Mesodermal cell (in vitro differentiated cells): Measurements from ENCODE around the gene FAM120A.

Experiments
- H3K27ac ChIP-seq: 2 replicates; pipeline ENCODE4 v1.7.0; 2013; ENCODE audit warnings: mild to moderate bottlenecking, low read depth, low read length, moderate library complexity; ENCODE audit not compliant: severe bottlenecking
- H3K36me3 ChIP-seq: 2 replicates; pipeline ENCODE4 v1.7.1; 2013; ENCODE audit warnings: mild to moderate bottlenecking, low read length, moderate library complexity; ENCODE audit not compliant: control insufficient read depth, insufficient read depth
- H3K4me1 ChIP-seq: one replicate; pipeline ENCODE4 v1.7.1; 2013; ENCODE audit warnings: mild to moderate bottlenecking, low read length; ENCODE audit not compliant: insufficient read depth, control insufficient read depth, poor library complexity, severe bottlenecking
- H3K4me3 ChIP-seq: 2 replicates; pipeline ENCODE4 v1.7.0; 2013; ENCODE audit warnings: low read length, control low read depth, mild to moderate bottlenecking; ENCODE audit not compliant: insufficient read depth, poor library complexity, severe bottlenecking; ENCODE audit errors: extremely low read depth
- H3K9me3 ChIP-seq: 2 replicates; pipeline ENCODE4 v1.7.1; 2013; ENCODE audit warnings: mild to moderate bottlenecking, low read length, moderate library complexity; ENCODE audit not compliant: control insufficient read depth
- WGBS, 2 experiments: methylation state at CpG; one replicate each; pipeline ENCODE4 v1.1.5; 2013; ENCODE audit warnings: missing lambda C conversion rate in 2 of 2; ENCODE audit not compliant: insufficient coverage in 2 of 2; 5-methylcytosine and 5-hydroxymethylcytosine counted together

The FAM120A gene

GRCh38 chr9:93588641-93589609, 137.4 kb downstream of the FAM120A start:
- Histone ChIP-seq H3K4me3 (no peak overlapping the region), H3K36me3 (no peaks in the 10 kb centered on the region), H3K4me1 (peaks cover 15% of the 10 kb centered on the region), H3K27ac (peak overlapping the region; percentile 24), H3K9me3 (no peaks in the 10 kb centered on the region)
- WGBS, 2 experiments: 84 to 88% methylated on average over 8 to 9 of the region's 12 CpGs

GRCh38 chr9:93589688-93590087, 138.2 kb downstream of the FAM120A start:
- 64 to 90% methylated on average over 2 to 7 of the region's 8 CpGs for WGBS, 2 experiments

DNA sequence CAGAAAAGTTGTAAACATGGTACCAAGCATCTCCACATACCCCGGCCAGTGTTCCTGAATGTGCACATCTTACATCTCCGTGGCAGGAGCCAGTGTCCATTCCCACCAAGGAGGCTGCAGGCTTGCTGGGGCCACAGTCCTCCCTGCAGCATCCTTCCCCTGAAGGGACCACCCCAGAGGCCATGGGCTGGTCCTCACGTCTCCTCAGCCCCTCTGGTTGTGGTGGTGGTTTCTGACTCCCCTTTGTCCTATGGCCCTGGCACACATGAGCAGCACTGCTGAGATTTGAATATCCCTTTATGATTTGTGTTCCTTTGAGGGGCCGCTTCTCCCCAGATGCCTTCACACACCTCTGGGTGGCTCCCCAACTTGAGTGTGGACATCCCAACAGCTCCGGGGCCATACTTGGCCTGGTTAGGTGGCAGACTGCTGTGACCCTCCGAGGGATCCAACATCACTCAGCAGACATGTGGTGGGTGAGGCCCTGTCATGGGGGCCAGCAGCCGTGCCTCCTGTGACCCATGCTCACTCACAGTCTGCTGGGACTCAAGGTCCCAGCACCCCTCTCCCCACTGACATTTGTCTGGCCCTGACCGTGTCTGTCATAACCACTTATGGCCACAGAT, 139.2 kb downstream of the FAM120A start:
- no peaks in the 10 kb centered on the region for H3K36me3 ChIP-seq
- no peak overlapping the region for H3K4me3 ChIP-seq
- H3K27ac ChIP-seq: no peak overlapping the region
- peaks cover 15% of the 10 kb centered on the region for H3K4me1 ChIP-seq
- no peaks in the 10 kb centered on the region for H3K9me3 ChIP-seq
- 82 to 86% methylated on average over 4 to 6 of the region's 8 CpGs for WGBS, 2 experiments

More at GRCh38 chr9:93589688-93590087, 138.2 kb downstream of the FAM120A start:
- no peaks in the 10 kb centered on the region for H3K9me3 ChIP-seq
- no peaks in the 10 kb centered on the region for H3K36me3 ChIP-seq
- H3K4me1 ChIP-seq: peaks cover 15% of the 10 kb centered on the region
- no peak overlapping the region for H3K4me3 ChIP-seq
- H3K27ac ChIP-seq: no peak overlapping the region

DNA sequence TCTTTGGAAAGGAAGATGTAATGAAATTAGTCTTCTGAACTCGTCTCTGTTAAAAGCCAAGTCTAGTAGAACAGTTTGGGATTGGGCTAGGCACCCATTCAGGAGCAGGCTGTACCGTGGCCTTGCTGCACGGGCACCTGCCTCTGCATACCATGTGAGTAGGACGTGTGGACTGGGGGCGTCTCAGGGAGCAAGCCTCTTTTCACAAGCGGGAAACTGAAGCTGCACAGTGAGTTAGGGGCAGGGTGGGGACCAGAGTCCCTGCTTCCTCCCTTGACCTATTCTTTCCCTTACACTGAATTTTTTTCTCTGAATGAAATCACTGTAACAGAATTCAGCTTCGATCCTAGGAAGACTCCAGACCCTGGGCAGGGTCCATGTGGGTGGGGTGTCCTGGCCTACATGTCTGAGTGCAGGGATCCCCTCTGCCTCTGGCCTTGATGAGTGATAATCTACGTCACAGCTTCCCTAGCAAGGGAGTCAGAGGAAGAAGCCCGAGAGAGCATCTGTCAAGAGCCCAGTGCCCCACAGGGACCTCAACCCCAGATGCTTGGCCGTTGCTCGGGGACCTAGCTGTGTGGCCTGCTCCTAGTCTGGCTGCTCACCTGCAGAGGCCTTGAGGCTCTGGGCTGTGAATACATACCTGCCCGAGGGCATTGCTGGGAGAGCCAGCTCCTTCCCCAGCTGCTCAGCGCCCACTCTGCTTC, 140.0 kb downstream of the FAM120A start:
- Histone ChIP-seq H3K9me3 (no peaks in the 10 kb centered on the region), H3K4me1 (peaks cover 15% of the 10 kb centered on the region), H3K36me3 (no peaks in the 10 kb centered on the region), H3K27ac (no peak overlapping the region), H3K4me3 (no peak overlapping the region)
- WGBS, 2 experiments: 87 to 88% methylated on average over 7 to 10 of the region's 13 CpGs

DNA sequence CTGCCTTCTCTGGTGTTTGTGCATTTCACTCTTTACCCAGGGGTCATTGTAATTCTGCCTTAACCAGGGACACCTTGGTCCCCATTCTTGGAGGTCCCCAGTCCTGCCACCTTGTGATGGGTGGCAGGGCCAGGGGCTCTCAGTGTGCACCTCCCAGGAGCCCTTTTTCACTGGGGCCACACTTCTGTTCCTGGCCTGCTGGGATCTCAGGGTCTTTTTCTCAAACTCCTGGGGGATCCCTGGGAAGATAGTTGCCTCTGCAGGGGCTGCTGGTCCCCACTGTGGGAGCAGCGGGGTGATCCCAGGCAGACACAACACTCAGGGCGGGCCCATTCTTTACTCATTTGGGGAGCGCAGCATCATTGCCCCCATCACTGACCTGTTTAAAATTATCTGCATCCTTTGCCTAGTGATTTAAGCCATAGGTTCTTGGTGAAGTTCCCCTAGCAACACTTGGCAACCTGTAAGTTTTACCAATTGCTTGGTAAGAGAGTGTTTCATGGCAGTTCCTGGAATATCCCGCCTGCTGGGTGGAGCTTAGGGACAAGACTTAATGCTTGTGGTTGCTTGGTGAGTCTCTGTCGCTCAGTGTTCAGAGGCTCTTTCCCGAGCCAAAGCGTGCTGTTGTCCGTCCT, 140.6 kb downstream of the FAM120A start:
- peaks cover 15% of the 10 kb centered on the region for H3K4me1 ChIP-seq
- H3K9me3 ChIP-seq: no peaks in the 10 kb centered on the region
- H3K36me3 ChIP-seq: no peaks in the 10 kb centered on the region
- 93 to 99% methylated on average over 8 of the region's 8 CpGs for WGBS, 2 experiments
- H3K27ac ChIP-seq: no peak overlapping the region
- no peak overlapping the region for H3K4me3 ChIP-seq

DNA sequence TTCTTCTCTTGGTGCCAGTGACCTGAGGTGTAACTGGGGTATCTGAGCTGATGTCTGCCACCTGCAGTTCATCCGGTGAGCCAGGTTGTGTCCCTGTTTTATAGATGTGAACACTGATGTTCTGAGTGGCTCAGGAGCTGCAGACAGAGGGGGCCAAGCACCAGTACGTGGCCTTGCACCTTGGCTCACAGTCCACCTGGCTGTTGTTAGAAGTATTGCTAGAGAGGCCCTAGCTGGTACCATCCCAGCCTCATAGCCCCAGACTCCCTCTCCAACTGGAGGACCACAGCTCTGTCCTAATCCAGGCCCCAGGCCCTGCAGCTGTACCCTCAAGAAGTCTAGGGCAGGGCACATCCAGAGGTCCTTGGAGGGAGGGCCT, 141.1 kb downstream of the FAM120A start:
- H3K36me3 ChIP-seq: no peaks in the 10 kb centered on the region
- no peak overlapping the region for H3K27ac ChIP-seq
- 80 to 92% methylated on average over 1 of the region's 2 CpGs for WGBS, 2 experiments

GRCh38 chr9:93593144-93593658, 141.7 kb downstream of the FAM120A start:
- Histone ChIP-seq H3K27ac (no peak overlapping the region), H3K4me3 (no peak overlapping the region), H3K36me3 (no peaks in the 10 kb centered on the region), H3K4me1 (peaks cover 19% of the 10 kb centered on the region), H3K9me3 (no peaks in the 10 kb centered on the region)
- 60 to 83% methylated on average over 1 of the region's 2 CpGs for WGBS, 2 experiments

More for the DNA sequence above, 141.1 kb downstream of the FAM120A start:
- Histone ChIP-seq H3K9me3 (no peaks in the 10 kb centered on the region), H3K4me3 (no peak overlapping the region), H3K4me1 (peaks cover 15% of the 10 kb centered on the region)

GRCh38 chr9:93594041-93594756, 142.7 kb downstream of the FAM120A start:
- Histone ChIP-seq H3K36me3 (no peaks in the 10 kb centered on the region), H3K27ac (no peak overlapping the region), H3K4me3 (no peak overlapping the region), H3K4me1 (peaks cover 23% of the 10 kb centered on the region), H3K9me3 (no peaks in the 10 kb centered on the region)
- 69 to 72% methylated on average over 6 to 7 of the region's 9 CpGs for WGBS, 2 experiments

DNA sequence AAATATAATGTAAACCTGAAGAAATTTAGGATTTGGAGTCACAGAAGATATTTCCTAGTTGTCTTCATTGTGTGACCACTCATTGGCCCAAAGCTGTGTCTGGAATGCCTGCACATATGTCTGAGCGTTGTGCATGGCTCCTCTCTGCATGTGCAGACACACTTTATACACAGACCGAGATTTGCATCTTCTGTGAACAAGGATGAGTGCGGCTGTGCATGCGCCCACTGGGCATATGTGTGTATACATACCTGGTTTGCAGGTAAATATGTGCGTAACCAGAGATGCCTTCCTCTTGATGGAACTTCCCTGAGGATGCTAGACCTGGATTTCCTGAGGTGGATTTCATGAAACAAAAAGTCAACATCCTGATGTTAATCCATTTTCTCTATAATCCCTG, 144.0 kb downstream of the FAM120A start:
- H3K36me3 ChIP-seq: no peaks in the 10 kb centered on the region
- no peak overlapping the region for H3K27ac ChIP-seq
- 94 to 98% methylated on average over 4 to 5 of the region's 5 CpGs for WGBS, 2 experiments
- H3K4me1 ChIP-seq: peaks cover 12% of the 10 kb centered on the region
- no peaks in the 10 kb centered on the region for H3K9me3 ChIP-seq
- H3K4me3 ChIP-seq: no peak overlapping the region
